Caco-2 (cell line): Measurements from ENCODE around the gene NKAIN4. TPM values are rescaled to one million over a fixed set of nuclear protein-coding genes. Genes with fewer than 3 reads are reported as not detected.

Source experiments
- BruUV-seq: library from RNA; stranded (reverse); fragments of 400-500 nt; replicated peaks from 2 replicates; lab custom pipeline; 2021; lab: Mats Ljungman, UMichigan
- CTCF ChIA-PET: fragments of 300-600 bp; sonication (Branson Sonifier 250); formaldehyde crosslinking; loops from one replicate; lab custom pipeline; 2022; ENCODE audit warnings: antibody characterized with exemption; lab: Charles Lee
- POLR2A ChIA-PET: fragments of 300-600 bp; sonication (Branson Sonifier 250); formaldehyde crosslinking; loops from one replicate; lab custom pipeline; 2022; ENCODE audit warnings: antibody characterized with exemption; lab: Charles Lee
- DNase-seq, 2 experiments: peaks; one replicate each; pipeline versions ENCODE4 v3.0.0 to v3.0.0-alpha.2; 2020 to 2022
- H3K27me3 ChIP-seq: replicated peaks from 2 replicates; pipeline ENCODE4 v1.6.0; 2011; ENCODE audit warnings: low read length; ENCODE audit not compliant: control insufficient read depth, insufficient read depth
- H3K36me3 ChIP-seq: 2 replicates; pipeline ENCODE4 v1.5.1; 2011; ENCODE audit warnings: low read length; ENCODE audit not compliant: control insufficient read depth, insufficient read depth
- H3K4me1 ChIP-seq: fragments of 250-450 bp; sonication (Bioruptor Pico); 2 replicates; pipeline ENCODE4 v1.5.1; 2020; ENCODE audit warnings: mild to moderate bottlenecking
- H3K4me3 ChIP-seq: 2 replicates; pipeline ENCODE4 v1.5.1; 2011; ENCODE audit warnings: low read depth, mild to moderate bottlenecking, control low read depth, low read length
- H3K9me3 ChIP-seq: fragments of 250-450 bp; sonication (Bioruptor Pico); 2 replicates; pipeline ENCODE4 v1.5.1; 2020; ENCODE audit warnings: mild to moderate bottlenecking, moderate library complexity
- H3K27ac Mint-ChIP-seq: one replicate; pipeline ENCODE4 v1.8.0; 2022; ENCODE audit warnings: mixed read lengths; ENCODE audit not compliant: unreplicated experiment
- H3K27me3 Mint-ChIP-seq: one replicate; pipeline ENCODE4 v1.8.0; 2022; ENCODE audit warnings: mixed read lengths; ENCODE audit not compliant: insufficient read depth, unreplicated experiment
- H3K36me3 Mint-ChIP-seq: one replicate; pipeline ENCODE4 v1.8.0; 2022; ENCODE audit warnings: mild to moderate bottlenecking, mixed read lengths; ENCODE audit not compliant: insufficient read depth, unreplicated experiment
- H3K4me1 Mint-ChIP-seq: one replicate; pipeline ENCODE4 v1.8.0; 2022; ENCODE audit warnings: low read depth, mixed read lengths; ENCODE audit not compliant: unreplicated experiment
- H3K4me3 Mint-ChIP-seq: one replicate; pipeline ENCODE4 v1.8.0; 2022; ENCODE audit warnings: mild to moderate bottlenecking, moderate library complexity, mixed read lengths; ENCODE audit not compliant: unreplicated experiment
- H3K9me3 Mint-ChIP-seq: one replicate; pipeline ENCODE4 v1.8.0; 2022; ENCODE audit warnings: mixed read lengths; ENCODE audit not compliant: unreplicated experiment
- CTCF ChIP-seq, 2 experiments: fragments of 200-600 bp in 1 of 2; IDR thresholded peaks; 1 replicate in 1 of 2; 2 replicates in 1 of 2; pipeline versions ENCODE4 v1.5.1 to v1.8.0; 2011 to 2022; ENCODE audit warnings: antibody characterized with exemption in 1 of 2, control low read depth in 1 of 2, inconsistent platforms in 1 of 2, low read depth in 1 of 2, low read length in 1 of 2, mild to moderate bottlenecking in 1 of 2, moderate library complexity in 1 of 2; ENCODE audit not compliant: insufficient read depth in 1 of 2, severe bottlenecking in 1 of 2, unreplicated experiment in 1 of 2
- intact Hi-C: fragments of 100-400 bp; cut with micrococcal nuclease; formaldehyde crosslinking; loops from one replicate; pipeline ENCODE4 v1.10.0; 2022; ENCODE audit not compliant: unreplicated experiment
- total RNA-seq: library from RNA; stranded (reverse); gene quantifications from 2 replicates; pipeline ENCODE4 v1.2.3, GENCODE V29; 2022

NKAIN4 gene
- total RNA-seq, 1 experiment from 2014 or later, result 2.7 TPM

- DNase-seq, result no peak
- TF ChIP-seq CTCF (IDR thresholded peaks at IDR 0.05; ENCODE audit: insufficient read depth in 1 of 2, low read depth in 1 of 2, low read length in 1 of 2, severe bottlenecking in 1 of 2, unreplicated experiment in 1 of 2), result no peak
- ChIA-PET CTCF (interaction anchor here (0.6 to 4.4 kb wide), 7 partner anchors 9 to 59 kb away, joined by 3 to 30 read pairs (median 3); no protein-coding TSS in a partner anchor), POLR2A (interaction anchor here (0.6 kb wide), 1 partner anchor 46 kb away, joined by 3 read pairs; the partner anchor contains the start of gene BIRC7)
- Mint-ChIP-seq H3K4me1 (no peaks in the 10 kb centered on the region), H3K27ac (peak overlapping the region; percentile 72), H3K4me3 (no peak overlapping the region), H3K36me3 (peaks cover 99% of the 10 kb centered on the region), H3K27me3 (no peaks in the 10 kb centered on the region), H3K9me3 (no peaks in the 10 kb centered on the region)
- H3K4me1 ChIP-seq, result no peaks in the 10 kb centered on the region
- intact Hi-C loops, result no loop called here
- no peaks in the 10 kb centered on the region for H3K27me3 ChIP-seq
- H3K9me3 ChIP-seq, result no peaks in the 10 kb centered on the region
- no peak overlapping the region for H3K4me3 ChIP-seq
- BruUV-seq, result no TSS peak
- H3K36me3 ChIP-seq, result peaks cover 15% of the 10 kb centered on the region
Observed at GRCh38 chr20:63281742-63282665, 27.7 kb upstream of the NKAIN4 start.

GRCh38 chr20:63280929-63281545, 26.8 kb upstream of the NKAIN4 start:
- no peak overlapping the region for H3K4me3 ChIP-seq
- H3K36me3 ChIP-seq, result peaks cover 16% of the 10 kb centered on the region
- Mint-ChIP-seq H3K4me3 (no peak overlapping the region), H3K36me3 (peaks cover 99% of the 10 kb centered on the region), H3K27ac (no peak overlapping the region), H3K27me3 (no peaks in the 10 kb centered on the region), H3K9me3 (no peaks in the 10 kb centered on the region), H3K4me1 (no peaks in the 10 kb centered on the region)
- CTCF ChIA-PET, result interaction anchor here (0.6 to 4.4 kb wide), 10 partner anchors 10 to 257 kb away, joined by 3 to 30 read pairs (median 3); partner anchors contain the start of gene YTHDF1
- BruUV-seq, result no TSS peak
- POLR2A ChIA-PET, result interaction anchor here (0.6 kb wide), 1 partner anchor 45 kb away, joined by 3 read pairs; the partner anchor contains the start of gene BIRC7
- H3K27me3 ChIP-seq, result no peaks in the 10 kb centered on the region
- peak in 1 of 2 experiments; percentile 64 for DNase-seq
- intact Hi-C loops, result no loop called here
- no peaks in the 10 kb centered on the region for H3K9me3 ChIP-seq
- no peaks in the 10 kb centered on the region for H3K4me1 ChIP-seq
- peak; percentile 61 to 79 for TF ChIP-seq CTCF (IDR thresholded peaks at IDR 0.05; ENCODE audit: insufficient read depth in 1 of 2, low read depth in 1 of 2, low read length in 1 of 2, severe bottlenecking in 1 of 2, unreplicated experiment in 1 of 2)

- no peaks in the 10 kb centered on the region for H3K27me3 Mint-ChIP-seq
- no peaks in the 10 kb centered on the region for H3K4me1 Mint-ChIP-seq
- Histone ChIP-seq H3K4me1 (no peaks in the 10 kb centered on the region), H3K4me3 (no peak overlapping the region), H3K27me3 (no peaks in the 10 kb centered on the region), H3K36me3 (peaks cover 16% of the 10 kb centered on the region), H3K9me3 (no peaks in the 10 kb centered on the region)
- H3K27ac Mint-ChIP-seq, result no peak overlapping the region
- TF ChIP-seq CTCF (IDR thresholded peaks at IDR 0.05; ENCODE audit: insufficient read depth in 1 of 2, low read depth in 1 of 2, low read length in 1 of 2, severe bottlenecking in 1 of 2, unreplicated experiment in 1 of 2), result no peak
- DNase-seq, result no peak
- CTCF ChIA-PET, result interaction anchor here (0.6 to 4.4 kb wide), 6 partner anchors 10 to 226 kb away, joined by 3 to 30 read pairs (median 4); partner anchors contain the start of gene YTHDF1
- H3K4me3 Mint-ChIP-seq, result no peak overlapping the region
- H3K9me3 Mint-ChIP-seq, result no peaks in the 10 kb centered on the region
- no TSS peak for BruUV-seq
- intact Hi-C loops, result no loop called here
- POLR2A ChIA-PET, result no interaction called here
- peaks cover 99% of the 10 kb centered on the region for H3K36me3 Mint-ChIP-seq
Observed at GRCh38 chr20:63280371-63280770, 26.1 kb upstream of the NKAIN4 start.
